GM12801 (cell line): Measurements from ENCODE around the gene KCNT2.

Source experiments
- TF ChIP-seq, protein P1 (sequence below): IDR thresholded peaks from one replicate; pipeline ENCODE4 v1.5.1; 2011; ENCODE audit warnings: control low read depth; ENCODE audit not compliant: insufficient read length; ENCODE audit errors: extremely low read depth

Gene KCNT2

GRCh38 chr1:196319301-196319700 is 288.9 kb downstream of the KCNT2 start:
- TF ChIP-seq, protein P1, sequence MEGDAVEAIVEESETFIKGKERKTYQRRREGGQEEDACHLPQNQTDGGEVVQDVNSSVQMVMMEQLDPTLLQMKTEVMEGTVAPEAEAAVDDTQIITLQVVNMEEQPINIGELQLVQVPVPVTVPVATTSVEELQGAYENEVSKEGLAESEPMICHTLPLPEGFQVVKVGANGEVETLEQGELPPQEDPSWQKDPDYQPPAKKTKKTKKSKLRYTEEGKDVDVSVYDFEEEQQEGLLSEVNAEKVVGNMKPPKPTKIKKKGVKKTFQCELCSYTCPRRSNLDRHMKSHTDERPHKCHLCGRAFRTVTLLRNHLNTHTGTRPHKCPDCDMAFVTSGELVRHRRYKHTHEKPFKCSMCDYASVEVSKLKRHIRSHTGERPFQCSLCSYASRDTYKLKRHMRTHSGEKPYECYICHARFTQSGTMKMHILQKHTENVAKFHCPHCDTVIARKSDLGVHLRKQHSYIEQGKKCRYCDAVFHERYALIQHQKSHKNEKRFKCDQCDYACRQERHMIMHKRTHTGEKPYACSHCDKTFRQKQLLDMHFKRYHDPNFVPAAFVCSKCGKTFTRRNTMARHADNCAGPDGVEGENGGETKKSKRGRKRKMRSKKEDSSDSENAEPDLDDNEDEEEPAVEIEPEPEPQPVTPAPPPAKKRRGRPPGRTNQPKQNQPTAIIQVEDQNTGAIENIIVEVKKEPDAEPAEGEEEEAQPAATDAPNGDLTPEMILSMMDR: no peak

DNA sequence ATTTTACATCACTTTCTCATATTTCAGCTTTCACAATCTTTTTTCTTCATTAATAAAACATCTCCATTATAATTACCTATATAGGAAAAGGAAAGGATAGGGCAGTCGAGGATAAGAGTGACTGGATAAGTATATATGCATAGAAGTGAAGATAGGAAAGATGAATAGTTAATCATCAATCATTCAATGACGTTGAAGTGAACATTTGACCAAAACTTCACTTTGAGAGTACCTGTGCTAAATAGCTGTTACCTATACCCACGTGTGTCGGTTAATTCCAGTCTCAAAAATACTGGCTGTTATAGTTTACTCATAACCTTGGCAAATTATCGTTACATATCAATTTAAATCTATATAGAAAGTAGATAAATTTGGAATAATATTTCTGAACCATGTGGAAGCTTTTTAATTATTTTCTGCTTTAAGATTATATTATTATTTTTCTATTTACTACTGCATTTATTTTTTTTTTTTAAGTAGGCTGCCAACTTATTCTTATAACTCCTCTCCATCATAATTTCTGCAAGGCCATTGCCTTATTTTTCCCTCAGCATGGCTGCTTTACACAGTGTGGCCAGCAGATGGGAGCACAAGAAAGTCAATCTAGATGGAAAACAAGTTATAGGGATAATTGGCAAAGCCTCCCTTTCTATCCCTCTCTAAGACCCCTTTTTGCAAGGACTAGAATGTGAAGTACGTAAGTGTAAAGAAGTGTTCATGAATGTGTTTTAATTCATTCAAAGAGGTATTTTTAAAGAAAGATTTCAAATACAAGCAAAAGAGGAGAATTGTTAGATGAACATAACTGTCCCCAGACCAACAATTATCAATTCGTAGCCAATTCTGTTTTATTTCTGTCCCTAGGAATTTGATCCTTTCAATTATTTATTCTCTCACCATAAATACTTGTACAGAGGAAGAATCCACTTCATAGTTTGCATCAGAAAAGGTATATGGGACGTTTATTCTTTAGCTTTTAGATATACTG is 290.4 kb downstream of the KCNT2 start:
- TF ChIP-seq, protein P1: no peak

- TF ChIP-seq, protein P1: no peak
These were observed 295.5 kb downstream of the KCNT2 start for GRCh38 chr1:196312739-196313138.

- TF ChIP-seq, protein P1: no peak
These were observed 298.9 kb downstream of the KCNT2 start for GRCh38 chr1:196309386-196309785.

- TF ChIP-seq, protein P1: no peak
These were observed 300.1 kb downstream of the KCNT2 start for GRCh38 chr1:196308176-196308575.

DNA sequence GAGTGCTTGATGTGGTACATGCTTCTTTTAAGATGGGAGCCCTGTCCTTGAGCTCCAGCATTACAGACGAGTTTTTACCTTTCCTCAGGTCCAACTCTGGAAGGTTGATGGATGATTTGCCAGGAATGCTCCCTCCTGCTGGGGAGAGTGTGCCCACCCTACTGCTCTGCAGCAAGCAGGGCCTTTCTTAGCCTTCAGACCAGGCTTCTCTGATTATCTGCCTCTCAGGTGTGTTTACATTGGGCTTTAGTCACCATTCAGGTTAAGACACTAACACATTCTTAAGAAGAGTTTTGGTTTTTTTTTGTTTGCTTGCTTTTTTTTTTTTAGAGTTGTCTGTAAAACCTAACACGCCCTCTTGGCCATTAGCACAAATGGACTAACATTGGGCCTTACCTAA is 301.8 kb downstream of the KCNT2 start:
- TF ChIP-seq, protein P1: no peak

- TF ChIP-seq, protein P1: no peak
These were observed 303.0 kb downstream of the KCNT2 start for GRCh38 chr1:196305216-196305615.
